Measurements from ENCODE around the gene OR2D3. TPM values are rescaled to one million over a fixed set of nuclear protein-coding genes. Genes with fewer than 3 reads are reported as not detected.

The OR2D3 gene
- total RNA-seq, 1 experiment from 2014 or later, result not detected

GRCh38 chr11:6926208-6927029, 5.6 kb downstream of the OR2D3 start, which contains the start of gene ZNF215:
Gene ZNF215 (plus strand): TSS chr11:6926426. CDS start chr11:6932273, 5,847 bp downstream.
- H3K4me3 Mint-ChIP-seq, result peak within 1 kb of the TSS; percentile 96 to 97
- H3K23me2 ChIP-seq (ENCODE audit: insufficient read length, low read depth, low read length, poor library complexity, severe bottlenecking), result peaks cover 7% of the 10 kb centered on the region
- no peaks in the 10 kb centered on the region for H3K9me3 Mint-ChIP-seq
- peak within 1 kb of the TSS; percentile 80 for H3K14ac ChIP-seq (ENCODE audit: insufficient read depth, low read length)
- peak within 1 kb of the TSS; percentile 24 for H3T11ph ChIP-seq (ENCODE audit: low read length)
- peak within 1 kb of the TSS; percentile 100 for H3K4me2 ChIP-seq (ENCODE audit: insufficient read depth, insufficient read length, low read length)
- H4K91ac ChIP-seq (ENCODE audit: insufficient read length, low read depth, low read length), result no peak within 1 kb of the TSS
- no peak within 1 kb of the TSS for H2AK5ac ChIP-seq (ENCODE audit: insufficient read length, low read length)
- H2BK12ac ChIP-seq (ENCODE audit: insufficient read length, low read depth, low read length), result no peak within 1 kb of the TSS
- H3K79me2 ChIP-seq (ENCODE audit: insufficient read depth, low read length), result peaks cover 1% of the 10 kb centered on the region; the same call in 1 of the 2 replicates
- H2BK15ac ChIP-seq (ENCODE audit: low read depth, low read length), result no peak within 1 kb of the TSS
- DNase-seq, result peak; percentile 97
- H3K4me1 ChIP-seq (ENCODE audit: insufficient read depth, low read length), result no peaks in the 10 kb centered on the region; the same call in 1 of the 2 replicates
- no peak within 1 kb of the TSS for H3K56ac ChIP-seq (ENCODE audit: insufficient read length, low read depth, low read length)
- H2BK5ac ChIP-seq (ENCODE audit: insufficient read length, low read length), result no peak within 1 kb of the TSS
- no peaks in the 10 kb centered on the region for H3K27me3 ChIP-seq (ENCODE audit: insufficient read depth, low read length)
- no peaks in the 10 kb centered on the region for H4K20me1 ChIP-seq (ENCODE audit: control insufficient read depth, insufficient read depth, insufficient read length)
- H2AFZ ChIP-seq (ENCODE audit: low read length), result peak within 1 kb of the TSS; percentile 80
- no peak within 1 kb of the TSS for H2BK20ac ChIP-seq (ENCODE audit: low read depth, low read length, poor library complexity, severe bottlenecking)
- no peak within 1 kb of the TSS for H3K23ac ChIP-seq (ENCODE audit: insufficient read length, low read depth, low read length)
- H2BK120ac ChIP-seq (ENCODE audit: low read depth, low read length, poor library complexity, severe bottlenecking), result no peak within 1 kb of the TSS
- peak within 1 kb of the TSS; percentile 2 for H4K8ac ChIP-seq (replicated peaks; ENCODE audit: insufficient read length, low read depth, low read length)
- peak within 1 kb of the TSS; percentile 3 to 98 (median 86) for H3K27ac Mint-ChIP-seq
- WGBS (ENCODE audit: extremely low coverage, insufficient read length, low lambda C conversion rate), result no CpG with 5 or more reads among the region's 61 CpGs
- H3K4me1 Mint-ChIP-seq, result peaks cover 22 to 23% of the 10 kb centered on the region in 2 experiments
- peaks cover 5 to 12% (median 10%) of the 10 kb centered on the region in 3 experiments; a peak in 5 of 7 replicates for H3K36me3 Mint-ChIP-seq (ENCODE audit: insufficient read depth in 1 of 3, low read depth in 3 of 3)
- H3K18ac ChIP-seq (ENCODE audit: insufficient read length, low read depth, low read length), result peak within 1 kb of the TSS; percentile 88
- H3K27ac ChIP-seq (ENCODE audit: insufficient read length, low read depth, low read length), result peak within 1 kb of the TSS; percentile 53
- no peaks in the 10 kb centered on the region for H3K27me3 Mint-ChIP-seq (ENCODE audit: low read depth)
- no peaks in the 10 kb centered on the region for H3K9me3 ChIP-seq (ENCODE audit: control insufficient read depth, low read depth, low read length)
- H3K9ac ChIP-seq (ENCODE audit: extremely low read depth, insufficient read length, low read length), result peak within 1 kb of the TSS; percentile 78
- no peak within 1 kb of the TSS for H3K4ac ChIP-seq (ENCODE audit: low read depth, low read length)
- peak within 1 kb of the TSS; percentile 85 for H4K5ac ChIP-seq (ENCODE audit: insufficient read length, low read depth, low read length)
- no peak for TF ChIP-seq CTCF (conservative IDR thresholded peaks at IDR 0.05)
- no peaks in the 10 kb centered on the region for H3K79me1 ChIP-seq (ENCODE audit: insufficient read depth, low read depth, low read length, poor library complexity, severe bottlenecking)
